T follicular helper cell (primary cell): Measurements from ENCODE around the gene TPPP3.
"Not testable (repeated sequence)": the region's sequence is repeated elsewhere in the genome, so short reads cannot be mapped to it uniquely, and the experiment has no call there.

Source experiments
- DNase-seq: peaks from one replicate; pipeline ENCODE4 v3.0.0-alpha.2; 2020; ENCODE audit warnings: low read depth

Gene TPPP3

GRCh38 chr16:67426022-67426421 is 32.7 kb upstream of the TPPP3 start:
- DNase-seq = no peak

- no peak for DNase-seq
Measured at GRCh38 chr16:67425580-67425979, 32.3 kb upstream of the TPPP3 start.

GRCh38 chr16:67425061-67425460 is 31.8 kb upstream of the TPPP3 start:
- no peak for DNase-seq

DNA sequence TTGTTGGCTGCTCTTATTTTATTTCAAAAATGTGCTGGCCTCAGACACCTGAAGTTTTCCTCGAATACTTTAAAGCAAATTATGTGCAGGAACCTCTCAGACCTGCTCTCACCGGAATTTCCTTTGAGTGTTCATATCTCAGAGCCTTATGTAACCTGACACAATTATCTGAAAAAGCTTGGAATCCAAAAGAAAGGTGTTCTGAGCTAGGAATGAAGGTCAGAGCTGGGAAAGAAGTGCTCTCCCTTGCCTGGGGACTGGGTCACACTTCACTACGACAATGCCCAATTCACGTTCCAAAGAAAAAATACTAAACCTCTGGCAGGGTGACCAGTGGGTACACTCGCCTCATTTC is 30.9 kb upstream of the TPPP3 start:
- no peak for DNase-seq

GRCh38 chr16:67423611-67424260 is 30.4 kb upstream of the TPPP3 start:
- DNase-seq = no peak

DNA sequence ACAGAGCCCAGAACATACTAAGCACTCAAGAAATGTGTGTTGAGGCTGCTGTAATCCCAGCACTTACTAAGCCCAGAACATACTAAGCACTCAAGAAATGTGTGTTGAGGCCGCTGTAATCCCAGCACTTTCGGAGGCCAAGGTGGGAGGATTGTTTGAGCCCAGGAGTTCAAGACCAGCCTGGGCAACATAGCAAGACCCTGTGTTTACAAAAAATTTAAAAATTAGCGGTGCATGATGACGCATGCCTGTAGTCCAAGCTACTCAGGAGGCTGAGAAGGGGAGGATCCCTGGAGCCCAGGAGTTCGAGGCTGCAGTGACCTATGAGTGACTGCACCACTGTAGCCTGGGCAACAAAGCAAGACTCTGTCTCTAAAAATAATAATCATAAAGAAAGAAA is 29.7 kb upstream of the TPPP3 start:
- no peak for DNase-seq

DNA sequence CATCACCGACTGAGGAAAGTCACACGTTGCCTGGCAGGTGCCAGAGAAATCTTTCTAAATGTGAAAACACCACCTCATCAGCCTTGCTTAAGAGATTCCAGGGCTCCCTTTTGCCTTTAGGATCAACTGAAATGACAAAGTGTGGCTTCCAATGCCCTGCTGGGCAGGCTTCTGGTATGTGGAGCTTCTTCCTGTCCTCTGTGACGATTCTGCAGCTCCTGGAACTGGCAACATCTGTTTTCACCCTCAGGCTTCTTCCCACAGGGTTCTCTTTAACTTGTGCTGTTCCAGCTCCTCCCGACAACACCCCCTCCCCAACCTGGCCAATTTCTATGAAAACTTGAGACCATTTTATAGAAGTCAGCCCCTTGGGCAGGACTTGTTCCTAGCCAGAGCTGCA is 27.7 kb upstream of the TPPP3 start:
- DNase-seq = no peak

DNA sequence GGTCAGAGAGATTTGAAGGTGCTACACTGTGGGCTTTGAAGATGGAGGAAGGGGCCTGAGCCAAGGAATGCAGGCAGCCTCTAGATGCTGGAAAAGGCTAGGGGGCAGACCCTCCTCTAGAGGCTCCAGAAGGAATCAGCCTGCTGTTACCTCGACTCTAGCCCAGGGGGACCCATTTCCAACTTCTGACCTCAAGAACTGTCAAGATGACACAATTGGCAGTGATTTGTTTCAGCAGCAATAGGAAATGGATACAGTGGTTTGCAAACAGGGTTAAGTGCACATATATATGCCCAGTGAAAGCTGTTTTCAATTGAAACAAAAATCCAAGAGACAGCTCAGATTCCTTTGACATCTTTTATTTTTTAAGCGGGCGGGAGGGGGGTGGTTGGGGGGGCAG is 26.6 kb upstream of the TPPP3 start:
- no peak for DNase-seq

DNA sequence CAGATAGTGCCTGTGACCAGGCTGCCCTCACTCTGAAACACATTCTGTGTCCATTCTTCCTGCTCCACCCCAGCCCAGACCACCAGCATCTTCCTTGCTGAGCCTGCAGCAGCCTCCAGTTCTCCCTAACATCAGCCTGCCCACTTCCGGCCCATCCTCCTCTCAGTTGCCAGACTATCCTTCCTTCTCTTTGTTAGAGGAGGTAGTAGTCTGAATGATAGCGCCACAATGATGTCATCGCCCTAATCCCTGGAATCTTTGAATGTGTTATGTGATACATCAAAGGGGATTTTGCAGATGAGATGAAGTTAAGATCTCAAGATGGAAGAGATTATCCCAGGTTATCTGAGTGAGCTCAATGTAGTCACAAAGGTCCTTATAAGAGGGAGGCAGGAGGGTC is 26.2 kb upstream of the TPPP3 start:
- no peak for DNase-seq

GRCh38 chr16:67417333-67418061 is 24.2 kb upstream of the TPPP3 start:
- DNase-seq = no peak

GRCh38 chr16:67415872-67416793 is 22.8 kb upstream of the TPPP3 start, which contains the start of gene ZDHHC1:
Gene ZDHHC1, minus strand, starts transcription at chr16:67416477. Its CDS starts 8,702 bp downstream, at chr16:67407775.
- DNase-seq = no peak

- DNase-seq = not testable (repeated sequence)
Measured at GRCh38 chr16:67415421-67415820, 22.1 kb upstream of the TPPP3 start.

DNA sequence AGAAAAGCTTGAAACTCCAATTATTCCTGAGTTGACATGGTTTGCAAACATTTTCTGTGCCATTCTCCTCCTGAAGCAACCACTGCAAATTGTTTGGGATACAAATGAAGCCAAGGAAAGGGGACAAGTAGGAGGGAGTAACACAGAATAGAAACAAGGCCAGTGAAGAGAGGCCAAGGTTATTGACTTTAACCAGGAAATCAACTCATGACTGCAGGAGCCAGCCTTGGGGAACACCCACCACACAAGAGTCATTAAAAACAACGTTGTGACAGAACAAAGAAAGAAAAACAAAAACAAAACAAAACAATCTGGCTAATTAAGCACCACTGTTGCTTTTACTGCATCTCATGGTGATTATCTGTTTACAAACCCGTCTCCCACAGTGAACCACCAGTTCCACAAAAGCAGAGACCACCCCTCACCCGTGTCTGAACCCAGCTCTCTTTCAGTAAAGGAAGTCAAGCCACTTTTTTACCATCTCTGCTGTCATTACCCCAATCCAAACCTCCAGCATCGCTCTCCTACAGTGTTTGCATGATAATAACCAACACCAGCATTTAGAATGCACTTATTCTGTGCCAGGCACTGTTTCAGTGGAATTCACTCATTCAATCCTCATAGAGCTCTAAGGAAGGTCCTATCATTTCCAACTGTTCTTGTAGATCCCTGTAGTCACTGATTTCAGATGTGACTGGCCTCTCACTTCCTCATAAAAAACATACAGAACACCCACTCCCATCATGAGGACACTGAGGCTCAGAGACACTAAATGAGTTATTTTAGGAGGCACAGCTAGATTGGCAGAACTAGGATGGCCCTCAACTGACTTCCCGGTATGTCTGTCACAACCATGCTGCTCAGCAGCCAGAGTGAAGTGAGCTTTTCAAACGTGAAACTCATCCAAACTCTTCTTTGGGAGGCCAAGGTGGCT is 20.9 kb upstream of the TPPP3 start:
- DNase-seq = no peak

- DNase-seq = no peak
Measured at GRCh38 chr16:67412294-67412693, 19.0 kb upstream of the TPPP3 start.

GRCh38 chr16:67411339-67411738 is 18.0 kb upstream of the TPPP3 start:
- DNase-seq = no peak

GRCh38 chr16:67409631-67410030 is 16.3 kb upstream of the TPPP3 start:
- DNase-seq = no peak

DNA sequence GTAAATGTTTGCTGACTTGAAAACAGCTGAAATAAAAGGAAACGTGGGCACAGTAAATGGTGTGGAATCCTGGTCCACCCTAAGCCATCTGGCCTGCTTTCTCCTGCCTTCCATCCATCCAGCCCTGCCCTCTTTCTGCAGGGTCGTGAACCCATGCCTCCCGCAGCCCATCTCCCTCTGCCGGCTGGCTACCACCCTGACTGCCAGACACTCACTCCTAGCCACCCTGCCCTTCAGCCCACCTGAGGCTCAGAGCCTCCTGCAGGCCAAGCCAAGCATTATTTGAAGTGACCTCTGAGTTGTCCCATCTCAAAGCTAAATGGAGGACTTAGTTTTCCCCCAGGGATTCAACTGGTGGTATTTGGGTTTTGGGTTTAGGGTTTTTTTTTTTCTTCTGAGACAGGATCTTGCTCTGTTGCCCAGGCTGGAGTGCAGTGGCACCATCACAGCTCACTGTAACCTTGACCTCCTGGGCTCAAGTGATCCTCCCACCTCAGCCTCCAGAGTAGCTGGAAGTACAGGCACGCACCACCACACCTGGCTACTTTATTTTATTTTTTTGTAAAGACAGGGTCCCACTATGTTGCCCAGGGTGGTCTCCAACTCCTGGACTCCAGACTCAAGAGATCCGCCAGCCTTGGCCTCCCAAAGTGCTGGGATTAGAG is 14.6 kb upstream of the TPPP3 start:
- no peak for DNase-seq

GRCh38 chr16:67407176-67407787 is 14.0 kb upstream of the TPPP3 start:
- no peak for DNase-seq

GRCh38 chr16:67406111-67406971 is 13.0 kb upstream of the TPPP3 start:
- DNase-seq = no peak

DNA sequence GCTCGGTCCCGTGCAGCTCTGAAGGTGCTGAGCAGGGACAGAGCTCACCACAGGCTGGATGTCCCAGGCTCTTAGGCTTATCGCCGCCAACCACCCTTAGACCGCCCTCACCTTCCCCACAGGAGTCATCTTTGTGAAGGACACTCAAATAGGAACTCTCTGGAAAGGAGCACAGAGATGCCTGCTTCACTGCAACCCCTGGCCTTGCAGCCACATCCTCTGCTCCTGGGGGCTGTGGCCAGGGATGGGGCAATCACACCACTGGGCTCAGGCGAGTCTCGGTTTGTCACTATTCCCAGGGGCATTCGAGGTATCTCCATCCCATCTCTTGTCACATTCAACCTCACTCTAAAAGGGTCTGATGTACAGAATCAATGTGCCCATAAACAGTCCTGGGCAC is 12.0 kb upstream of the TPPP3 start:
- no peak for DNase-seq
